Measurements from ENCODE around the gene SUMF2. TPM values are rescaled to one million over a fixed set of nuclear protein-coding genes. Genes with fewer than 3 reads are reported as not detected.

The SUMF2 gene
- total RNA-seq, 1 experiment from 2014 or later: 99.6 TPM

GRCh38 chr7:56127241-56127975 is 63.3 kb downstream of the SUMF2 start (continued):
- no peak for TF ChIP-seq ZNF425 (CRISPR knock-in tag; conservative IDR thresholded peaks at IDR 0.05)
- no peak for TF ChIP-seq ATF6 (CRISPR knock-in tag; IDR thresholded peaks at IDR 0.05)

Other genes with a start within 250 kb of the SUMF2 start
- 0.07 to 0.09 TPM (median 0.07 TPM) in 3 replicates for gene SEPTIN14, start 201.5 kb upstream of the SUMF2 start, total RNA-seq (2021)
- gene ZNF713, start 176.8 kb upstream of the SUMF2 start, total RNA-seq (2021): 2.5 to 3.1 TPM (median 2.5 TPM) in 3 replicates
- gene MRPS17, start 112.4 kb upstream of the SUMF2 start, total RNA-seq (2021): 23.5 to 25.9 TPM (median 25.6 TPM) in 3 replicates
- 38.5 to 46.3 TPM (median 42.6 TPM) in 3 replicates for gene NIPSNAP2, start 99.7 kb upstream of the SUMF2 start, total RNA-seq (2021)
- gene PSPH, start 12.8 kb upstream of the SUMF2 start, total RNA-seq (2021): 43.7 to 49.3 TPM (median 49.2 TPM) in 3 replicates
- 208 to 246 TPM (median 209 TPM) in 3 replicates for gene CCT6A, start 12.5 kb upstream of the SUMF2 start, total RNA-seq (2021)
- not detected in 3 replicates for gene PHKG1, start 28.7 kb downstream of the SUMF2 start, total RNA-seq (2021)
- 2.2 to 2.4 TPM (median 2.2 TPM) in 3 replicates for gene CHCHD2, start 42.2 kb downstream of the SUMF2 start, total RNA-seq (2021)
- gene NUPR2, start 52.1 kb downstream of the SUMF2 start, total RNA-seq (2021): not detected in 3 replicates